Panc1 (cell line): Measurements from ENCODE around the gene ACOT2.
"Not testable (repeated sequence)": the region's sequence is repeated elsewhere in the genome, so short reads cannot be mapped to it uniquely, and the experiment has no call there.

Source experiments
- POLR2AphosphoS5 ChIP-seq: IDR thresholded peaks from 2 replicates; pipeline ENCODE4 v1.6.1; 2012; ENCODE audit warnings: mild to moderate bottlenecking, low read depth, low read length, moderate library complexity
- SIN3A ChIP-seq: IDR thresholded peaks from 2 replicates; pipeline ENCODE4 v1.6.1; 2012; ENCODE audit warnings: low read depth, mild to moderate bottlenecking, low read length, moderate library complexity, borderline replicate concordance; ENCODE audit not compliant: insufficient read depth
- TF ChIP-seq, protein P1 (sequence below): fragments of 450-650 bp; IDR thresholded peaks from 2 replicates; pipeline ENCODE4 v1.5.1; 2017; ENCODE audit warnings: mild to moderate bottlenecking

DNA sequence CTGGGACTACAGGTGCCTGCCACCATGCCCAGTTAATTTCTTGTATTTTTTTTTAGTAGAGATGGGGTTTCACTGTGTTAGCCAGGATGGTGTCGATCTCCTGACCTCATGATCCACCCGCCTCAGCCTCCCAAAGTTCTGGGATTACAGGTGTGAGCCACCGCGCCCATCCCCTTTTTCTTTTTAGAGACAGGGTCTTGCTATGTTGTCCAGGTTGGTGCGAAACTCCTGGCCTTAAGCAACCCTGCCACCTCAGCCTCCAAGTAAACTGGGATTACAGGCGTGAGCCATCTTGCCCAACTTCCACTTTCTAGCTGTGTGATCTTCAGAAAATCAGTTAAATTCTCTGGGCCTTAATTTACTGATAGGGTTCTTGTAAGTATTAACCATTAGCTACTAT is 2.1 kb upstream of the ACOT2 start:
- not testable (repeated sequence) for TF ChIP-seq POLR2AphosphoS5, SIN3A
- TF ChIP-seq, protein P1, sequence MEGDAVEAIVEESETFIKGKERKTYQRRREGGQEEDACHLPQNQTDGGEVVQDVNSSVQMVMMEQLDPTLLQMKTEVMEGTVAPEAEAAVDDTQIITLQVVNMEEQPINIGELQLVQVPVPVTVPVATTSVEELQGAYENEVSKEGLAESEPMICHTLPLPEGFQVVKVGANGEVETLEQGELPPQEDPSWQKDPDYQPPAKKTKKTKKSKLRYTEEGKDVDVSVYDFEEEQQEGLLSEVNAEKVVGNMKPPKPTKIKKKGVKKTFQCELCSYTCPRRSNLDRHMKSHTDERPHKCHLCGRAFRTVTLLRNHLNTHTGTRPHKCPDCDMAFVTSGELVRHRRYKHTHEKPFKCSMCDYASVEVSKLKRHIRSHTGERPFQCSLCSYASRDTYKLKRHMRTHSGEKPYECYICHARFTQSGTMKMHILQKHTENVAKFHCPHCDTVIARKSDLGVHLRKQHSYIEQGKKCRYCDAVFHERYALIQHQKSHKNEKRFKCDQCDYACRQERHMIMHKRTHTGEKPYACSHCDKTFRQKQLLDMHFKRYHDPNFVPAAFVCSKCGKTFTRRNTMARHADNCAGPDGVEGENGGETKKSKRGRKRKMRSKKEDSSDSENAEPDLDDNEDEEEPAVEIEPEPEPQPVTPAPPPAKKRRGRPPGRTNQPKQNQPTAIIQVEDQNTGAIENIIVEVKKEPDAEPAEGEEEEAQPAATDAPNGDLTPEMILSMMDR, result not testable (repeated sequence)
